HepG2 (cell line): ENCODE measurements around the gene GRHL1. TPM values are rescaled to one million over a fixed set of nuclear protein-coding genes. Genes with fewer than 3 reads are reported as not detected.

ENCODE experiments used
- ATAC-seq: fragments of 200-7000 bp; cut with Tn5 transposase; 3 replicates; pipeline ENCODE4 v1.9.1; 2020; ENCODE audit warnings: mild to moderate bottlenecking, moderate library complexity
- BruUV-seq: library from RNA; stranded (reverse); fragments of 400-500 nt; replicated peaks from 2 replicates; lab custom pipeline; 2021; lab: Mats Ljungman, UMichigan
- CTCF ChIA-PET: fragments of 300-600 bp; formaldehyde crosslinking; extraction: SDS; loops from one replicate; lab custom pipeline; 2021; ENCODE audit warnings: low total read pairs, inconsistent platforms, low intra/inter-chr PET ratio; lab: Yijun Ruan, JAX
- POLR2A ChIA-PET: fragments of 350-600 bp; sonication (Branson Sonifier 250); formaldehyde crosslinking; loops from one replicate; lab custom pipeline; 2020; ENCODE audit warnings: antibody characterized with exemption, inconsistent platforms; lab: Yijun Ruan, JAX
- DNase-seq: peaks from one replicate; pipeline ENCODE4 v3.0.0-alpha.2; 2015; ENCODE audit warnings: low spot score
- FAIRE-seq: peaks from 3 replicates; lab custom pipeline; 2011; peaks lifted over from hg19 to GRCh38; lab: Jason Lieb, UNC
- H2AFZ ChIP-seq: one replicate; pipeline ENCODE4 v1.6.1; 2011; ENCODE audit warnings: low read length, inconsistent platforms
- H3K27ac ChIP-seq: fragments of 300-600 bp; 3 replicates; pipeline ENCODE4 v1.8.0; 2011; ENCODE audit warnings: mixed run types, mild to moderate bottlenecking, mixed read lengths, low read length, inconsistent platforms; ENCODE audit not compliant: insufficient read depth; ENCODE audit errors: extremely low read length
- H3K27me3 ChIP-seq, 2 experiments: fragments of 200-600 bp in 1 of 2; 2 replicates in 1 of 2; 3 replicates in 1 of 2; pipeline versions ENCODE4 v1.6.0 to v1.8.0; 2011; ENCODE audit warnings: low read length in 2 of 2, mild to moderate bottlenecking in 2 of 2, moderate library complexity in 2 of 2, inconsistent platforms in 1 of 2; ENCODE audit not compliant: insufficient read depth in 2 of 2, control insufficient read depth in 1 of 2
- H3K36me3 ChIP-seq, 2 experiments: fragments of 200-600 bp in 1 of 2; replicated peaks in 1 of 2; 2 replicates in 1 of 2; 3 replicates in 1 of 2; pipeline versions ENCODE4 v1.5.1 to v1.8.0; 2011; ENCODE audit warnings: low read length in 2 of 2, inconsistent platforms in 1 of 2; ENCODE audit not compliant: insufficient read depth in 2 of 2, control insufficient read depth in 1 of 2
- H3K4me1 ChIP-seq: 2 replicates; pipeline ENCODE4 v1.5.1; 2012; ENCODE audit warnings: low read length, inconsistent platforms; ENCODE audit not compliant: insufficient read depth
- H3K4me2 ChIP-seq: 2 replicates; pipeline ENCODE4 v1.6.0; 2011; ENCODE audit warnings: low read depth, low read length, inconsistent platforms
- H3K4me3 ChIP-seq, 3 experiments: fragments of 200-600 bp in 1 of 3; sonication (generic), shearing (Covaris generic) in 1 of 3; replicated peaks in 1 of 3; 2 replicates each; pipeline ENCODE4 v1.5.1; 2011 to 2016; ENCODE audit warnings: low read length in 3 of 3, inconsistent platforms in 2 of 3, low read depth in 2 of 3, mild to moderate bottlenecking in 2 of 3, control low read depth in 1 of 3, mixed read lengths in 1 of 3; ENCODE audit not compliant: insufficient read depth in 1 of 3
- H3K79me2 ChIP-seq: one replicate; pipeline ENCODE4 v1.6.1; 2011; ENCODE audit warnings: low read length, inconsistent platforms; ENCODE audit not compliant: insufficient read depth
- H3K9ac ChIP-seq: 2 replicates; pipeline ENCODE4 v1.6.0; 2011; ENCODE audit warnings: mild to moderate bottlenecking, low read depth, low read length, inconsistent platforms; ENCODE audit not compliant: insufficient read depth
- H3K9me3 ChIP-seq: 2 replicates; pipeline ENCODE4 v1.5.1; 2012; ENCODE audit warnings: mild to moderate bottlenecking, low read length
- H4K20me1 ChIP-seq: 2 replicates; pipeline ENCODE4 v1.6.0; 2011; ENCODE audit warnings: inconsistent platforms, mild to moderate bottlenecking, low read length, moderate library complexity; ENCODE audit not compliant: insufficient read depth
- ATF5 ChIP-seq: sonication (generic); formaldehyde crosslinking; IDR thresholded peaks from 2 replicates; pipeline ENCODE4 v1.4.0; 2020; ENCODE audit warnings: mild to moderate bottlenecking, low read depth, missing genetic modification reagents
- CEBPB ChIP-seq: IDR thresholded peaks from 2 replicates; pipeline ENCODE4 v1.6.1; 2011; ENCODE audit warnings: low read depth, low read length, improper control_type of control experiment, borderline replicate concordance
- DMAP1 ChIP-seq: IDR thresholded peaks from 2 replicates; pipeline ENCODE4 v1.6.1; 2016
- EHMT2 ChIP-seq: fragments of 200-600 bp; sonication (generic); IDR thresholded peaks from 2 replicates; pipeline ENCODE4 v1.7.0; 2017; ENCODE audit warnings: antibody characterized with exemption, low read depth, low read length, borderline replicate concordance
- ELF3 ChIP-seq: IDR thresholded peaks from 2 replicates; pipeline ENCODE4 v1.6.1; 2016; ENCODE audit warnings: missing genetic modification reagents, missing compliant biosample characterization
- GATAD2A ChIP-seq: IDR thresholded peaks from 2 replicates; pipeline ENCODE4 v1.6.1; 2016
- HMG20B ChIP-seq: conservative IDR thresholded peaks from 2 replicates; pipeline ENCODE4 v1.6.1; 2016; ENCODE audit warnings: missing genetic modification reagents, missing compliant biosample characterization
- MXD4 ChIP-seq: IDR thresholded peaks from 2 replicates; pipeline ENCODE4 v1.6.1; 2016; ENCODE audit warnings: mild to moderate bottlenecking, missing biosample characterization, missing genetic modification reagents
- NR2F1 ChIP-seq, 2 experiments: fragments of 450-650 bp in 1 of 2; formaldehyde crosslinking in 1 of 2; IDR thresholded peaks; 2 replicates each; pipeline versions ENCODE4 v1.5.0 to v1.6.1; 2016 to 2020; ENCODE audit warnings: mild to moderate bottlenecking in 1 of 2, missing compliant biosample characterization in 1 of 2, missing genetic modification reagents in 1 of 2, moderate library complexity in 1 of 2
- PPARG ChIP-seq: conservative IDR thresholded peaks from 2 replicates; pipeline ENCODE4 v1.6.1; 2016; ENCODE audit warnings: missing biosample characterization, missing genetic modification reagents
- TFDP2 ChIP-seq: sonication (generic); formaldehyde crosslinking; IDR thresholded peaks from 2 replicates; pipeline ENCODE4 v1.4.0; 2020; ENCODE audit warnings: missing genetic modification reagents
- THAP11 ChIP-seq: IDR thresholded peaks from 2 replicates; pipeline ENCODE4 v1.6.1; 2016; ENCODE audit warnings: missing biosample characterization, missing genetic modification reagents
- ZIK1 ChIP-seq: sonication (generic); formaldehyde crosslinking; IDR thresholded peaks from 2 replicates; pipeline ENCODE4 v1.5.0; 2020; ENCODE audit warnings: mild to moderate bottlenecking, low read depth, missing genetic modification reagents, borderline replicate concordance
- ZNF547 ChIP-seq: sonication (generic); formaldehyde crosslinking; IDR thresholded peaks from 2 replicates; pipeline ENCODE4 v1.5.1; 2020; ENCODE audit warnings: mild to moderate bottlenecking, missing genetic modification reagents
- ZNF639 ChIP-seq: conservative IDR thresholded peaks from 2 replicates; pipeline ENCODE4 v1.6.1; 2018; ENCODE audit warnings: missing genetic modification reagents
- ZNF773 ChIP-seq: sonication (generic); formaldehyde crosslinking; IDR thresholded peaks from 2 replicates; pipeline ENCODE4 v1.4.0; 2020; ENCODE audit warnings: missing genetic modification reagents, borderline replicate concordance
- ZNF788 ChIP-seq: sonication (generic); formaldehyde crosslinking; IDR thresholded peaks from 2 replicates; pipeline ENCODE4 v1.5.0; 2020; ENCODE audit warnings: mild to moderate bottlenecking, missing genetic modification reagents, borderline replicate concordance
- ZNF816 ChIP-seq: sonication (generic); formaldehyde crosslinking; IDR thresholded peaks from 2 replicates; pipeline ENCODE4 v1.8.0; 2022; ENCODE audit warnings: missing genetic modification reagents, mild to moderate bottlenecking, borderline replicate concordance
- WGBS: methylation state at CpG from one replicate; pipeline ENCODE4 v1.1.6; 2017; ENCODE audit warnings: low lambda C conversion rate; 5-methylcytosine and 5-hydroxymethylcytosine counted together
- in situ Hi-C: cut with HindIII; loops from 2 replicates; pipeline ENCODE4 v1.10.0; 2017; ENCODE audit warnings: low pct_unique_long_range_greater_than_20kb; ENCODE audit not compliant: extremely low pct_ligation_motif_present
- intact Hi-C: fragments of 100-400 bp; cut with micrococcal nuclease; formaldehyde crosslinking; loops from one replicate; pipeline ENCODE4 v1.10.0; 2022; ENCODE audit not compliant: unreplicated experiment
- polyA plus RNA-seq, 8 experiments: library from polyadenylated mRNA; depleted of rRNA in 3 of 8; stranded (reverse) in 7 of 8; unstranded in 1 of 8; fragments of >200 nt; fragmentation: Illumina TruSeq in 4 of 8; extraction: Trizol in 4 of 8; gene quantifications; 2 replicates each; pipeline versions ENCODE4 v1.2.1 to v1.2.3, GENCODE V29; 2011 to 2016; ENCODE audit warnings: low read depth in 4 of 8, missing spikeins in 1 of 8, mixed read lengths in 1 of 8; ENCODE audit not compliant: insufficient read depth in 1 of 8
- total RNA-seq, 5 experiments: library from RNA; depleted of rRNA; stranded (reverse); fragments of >200 nt; fragmentation: Illumina TruSeq; extraction: Trizol; gene quantifications; 2 replicates each; pipeline ENCODE4 v1.2.3, GENCODE V29; 2016; ENCODE audit warnings: low read depth in 1 of 5

The GRHL1 gene
- total and polyA plus RNA-seq, 2 of the 13 experiments (the other 11 are each of a cell fraction or from before 2014, with no cell fraction given), result 9.3 to 12.0 TPM

GRCh38 chr2:9952286-9952737 lies 819 bp downstream of the GRHL1 start:
- Histone ChIP-seq H3K4me2 (peak overlapping the region; percentile 64), H3K4me1 (peaks cover 60% of the 10 kb centered on the region), H3K9ac (peak overlapping the region; percentile 72), H3K79me2 (peaks cover 4% of the 10 kb centered on the region), H2AFZ (peak overlapping the region; percentile 18), H3K9me3 (no peaks in the 10 kb centered on the region), H3K27ac (peak overlapping the region; percentile 76), H4K20me1 (no peaks in the 10 kb centered on the region), H3K4me3 (peak overlapping the region; percentile 76 to 94 (median 80)), H3K36me3 (peaks cover 4 to 11% of the 10 kb centered on the region in 2 experiments; a peak in 4 of 5 replicates), H3K27me3 (peaks cover 0 to 9% of the 10 kb centered on the region in 2 experiments; a peak in 1 of 5 replicates)
- intact Hi-C loops, result loop anchor here (2.0 to 5.0 kb wide), 3 partner anchors 110 to 170 kb away; partner anchors contain the start of genes RRM2 and TAF1B
- CTCF ChIA-PET, result no interaction called here
- BruUV-seq, result no TSS peak
- ATAC-seq, result no peak
- in situ Hi-C loops, result no loop called here
- DNase-seq, result no peak
- 11% methylated on average over 15 of the region's 15 CpGs for WGBS
- POLR2A ChIA-PET, result interaction anchor here (1.1 kb wide), 1 partner anchor 12 kb away, joined by 3 read pairs; no protein-coding TSS in a partner anchor
- FAIRE-seq, result peak; percentile 54
- TF ChIP-seq DMAP1 (CRISPR knock-in tag) (0 out of 2 replicates have a peak, but pooled peaks have one; percentile 17), ZNF773 (CRISPR knock-in tag) (no peak), ATF5 (CRISPR knock-in tag) (no peak), ZNF788 (CRISPR knock-in tag) (no peak), CEBPB (no peak), NR2F1 (CRISPR knock-in tag; IDR thresholded peaks at IDR 0.05) (no peak), ZNF816 (0 out of 2 replicates have a peak, but pooled peaks have one; percentile 20), THAP11 (CRISPR knock-in tag) (no peak), ZNF639 (CRISPR knock-in tag) (no peak), ZNF547 (peak; percentile 0; the same call in 1 of the 2 replicates), ELF3 (CRISPR knock-in tag) (0 out of 2 replicates have a peak, but pooled peaks have one; percentile 2), EHMT2 (no peak), HMG20B (no peak), TFDP2 (no peak), ZIK1 (0 out of 2 replicates have a peak, but pooled peaks have one; percentile 2), MXD4 (no peak), PPARG (CRISPR knock-in tag) (0 out of 2 replicates have a peak, but pooled peaks have one; percentile 11), GATAD2A (CRISPR knock-in tag) (0 out of 2 replicates have a peak, but pooled peaks have one; percentile 10)
